GM18519 (cell line): ENCODE data around the gene NAPEPLD.
"Not testable (repeated sequence)": the region's sequence is repeated elsewhere in the genome, so short reads cannot be mapped to it uniquely, and the experiment has no call there.

Experiments
- ATAC-seq: cut with Tn5 transposase; IDR thresholded peaks from one replicate; pipeline ENCODE4 v1.9.1; 2021; ENCODE audit warnings: mild to moderate bottlenecking, moderate library complexity; ENCODE audit not compliant: unreplicated experiment, low FRiP score

NAPEPLD gene

GRCh38 chr7:103116511-103116910 lies 32.4 kb downstream of the NAPEPLD start:
- no peak for ATAC-seq

GRCh38 chr7:103115771-103116170 lies 33.1 kb downstream of the NAPEPLD start:
- no peak for ATAC-seq

GRCh38 chr7:103114576-103115008 lies 34.3 kb downstream of the NAPEPLD start:
- no peak for ATAC-seq

- ATAC-seq: no peak
These were observed 35.7 kb downstream of the NAPEPLD start for GRCh38 chr7:103113164-103113563.

GRCh38 chr7:103106703-103107070 lies 42.2 kb downstream of the NAPEPLD start:
- not testable (repeated sequence) for ATAC-seq

GRCh38 chr7:103106005-103106702 lies 42.7 kb downstream of the NAPEPLD start:
- ATAC-seq: no peak

GRCh38 chr7:103101543-103101942 lies 47.4 kb downstream of the NAPEPLD start:
- ATAC-seq: no peak

GRCh38 chr7:103100348-103100747 lies 48.6 kb downstream of the NAPEPLD start:
- no peak for ATAC-seq

GRCh38 chr7:103097041-103097440 lies 51.9 kb downstream of the NAPEPLD start:
- ATAC-seq: no peak

- ATAC-seq: not testable (repeated sequence)
These were observed 53.3 kb downstream of the NAPEPLD start for GRCh38 chr7:103095558-103095957.

- no peak for ATAC-seq
These were observed 54.8 kb downstream of the NAPEPLD start for GRCh38 chr7:103094102-103094501.

GRCh38 chr7:103093429-103093828 lies 55.5 kb downstream of the NAPEPLD start:
- ATAC-seq: no peak

- not testable (repeated sequence) for ATAC-seq
These were observed 56.6 kb downstream of the NAPEPLD start for GRCh38 chr7:103092321-103092720.

GRCh38 chr7:103083210-103083609 lies 65.7 kb downstream of the NAPEPLD start:
- no peak for ATAC-seq

- no peak for ATAC-seq
These were observed 66.4 kb downstream of the NAPEPLD start for GRCh38 chr7:103082497-103082896.

- no peak for ATAC-seq
These were observed 68.0 kb downstream of the NAPEPLD start for GRCh38 chr7:103080923-103081322.

- ATAC-seq: no peak
These were observed 69.1 kb downstream of the NAPEPLD start for GRCh38 chr7:103079836-103080235.

- ATAC-seq: not testable (repeated sequence)
These were observed 70.7 kb downstream of the NAPEPLD start for GRCh38 chr7:103078226-103078625.

- ATAC-seq: no peak
These were observed 71.6 kb downstream of the NAPEPLD start for GRCh38 chr7:103077318-103077717.

GRCh38 chr7:103076764-103077163 lies 72.1 kb downstream of the NAPEPLD start:
- no peak for ATAC-seq

- peak; percentile 32 for ATAC-seq
These were observed 73.5 kb downstream of the NAPEPLD start for GRCh38 chr7:103075337-103075918.
